GM23338 (cell line): ENCODE data around the gene GMEB2. TPM values are rescaled to one million over a fixed set of nuclear protein-coding genes. Genes with fewer than 3 reads are reported as not detected.

Experiments
- ATAC-seq: fragments of 200-7000 bp; cut with Tn5 transposase; 3 replicates; pipeline ENCODE4 v1.9.1; 2020
- DNase-seq: peaks from one replicate; pipeline ENCODE4 v3.0.0-alpha.2; 2015; ENCODE audit warnings: low spot score
- H2AFZ ChIP-seq: fragments of 200-600 bp; sonication (generic); 2 replicates; pipeline ENCODE4 v1.8.0; 2016; ENCODE audit warnings: antibody characterized with exemption, mild to moderate bottlenecking, moderate library complexity
- H3F3A ChIP-seq: fragments of 200-600 bp; sonication (generic); replicated peaks from 2 replicates; pipeline ENCODE4 v1.8.0; 2017; ENCODE audit warnings: antibody characterized with exemption, mixed run types, low read depth
- H3K27ac ChIP-seq: fragments of 200-600 bp; sonication (generic); 2 replicates; pipeline ENCODE4 v1.6.1; 2016; ENCODE audit warnings: low read depth
- H3K27me3 ChIP-seq: fragments of 200-600 bp; sonication (generic); 2 replicates; pipeline ENCODE4 v1.8.0; 2016; ENCODE audit warnings: mild to moderate bottlenecking, mixed run types, moderate library complexity; ENCODE audit not compliant: insufficient read depth
- H3K36me3 ChIP-seq: fragments of 200-600 bp; sonication (generic); 2 replicates; pipeline ENCODE4 v1.8.0; 2016; ENCODE audit warnings: mild to moderate bottlenecking; ENCODE audit not compliant: insufficient read depth
- H3K4me1 ChIP-seq: fragments of 200-600 bp; sonication (generic); 2 replicates; pipeline ENCODE4 v1.8.0; 2016; ENCODE audit warnings: mild to moderate bottlenecking, moderate library complexity; ENCODE audit not compliant: insufficient read depth
- H3K4me2 ChIP-seq: fragments of 200-600 bp; sonication (generic); 2 replicates; pipeline ENCODE4 v1.7.1; 2017; ENCODE audit warnings: mixed run types
- H3K4me3 ChIP-seq: fragments of 200-600 bp; sonication (generic); 2 replicates; pipeline ENCODE4 v1.6.1; 2016; ENCODE audit warnings: mixed run types
- H3K79me2 ChIP-seq: fragments of 200-600 bp; sonication (generic); replicated peaks from 2 replicates; pipeline ENCODE4 v1.8.0; 2017; ENCODE audit warnings: mild to moderate bottlenecking; ENCODE audit not compliant: insufficient read depth
- H3K9me2 ChIP-seq: fragments of 200-600 bp; sonication (generic); 2 replicates; pipeline ENCODE4 v1.8.0; 2017; ENCODE audit not compliant: insufficient read depth
- H4K20me1 ChIP-seq: fragments of 200-600 bp; sonication (generic); replicated peaks from 2 replicates; pipeline ENCODE4 v1.8.0; 2017; ENCODE audit warnings: mild to moderate bottlenecking; ENCODE audit not compliant: insufficient read depth
- H3K27ac Mint-ChIP-seq: 2 replicates; pipeline ENCODE4 v1.8.0; 2020; ENCODE audit warnings: inconsistent platforms, mild to moderate bottlenecking, moderate library complexity, mixed read lengths
- H3K27me3 Mint-ChIP-seq: 3 replicates; pipeline ENCODE4 v1.8.0; 2022; ENCODE audit warnings: low read depth, mild to moderate bottlenecking, moderate library complexity, mixed read lengths, inconsistent platforms; ENCODE audit not compliant: insufficient read depth, poor library complexity
- H3K36me3 Mint-ChIP-seq: 3 replicates; pipeline ENCODE4 v1.8.0; 2021; ENCODE audit warnings: low read depth, mild to moderate bottlenecking, inconsistent platforms, moderate library complexity, mixed read lengths
- H3K4me1 Mint-ChIP-seq: 3 replicates; pipeline ENCODE4 v1.8.0; 2020; ENCODE audit warnings: mild to moderate bottlenecking, inconsistent platforms, mixed read lengths
- H3K4me3 Mint-ChIP-seq: 3 replicates; pipeline ENCODE4 v1.8.0; 2021; ENCODE audit warnings: moderate library complexity, mild to moderate bottlenecking, inconsistent platforms, mixed read lengths
- H3K9me3 Mint-ChIP-seq: 3 replicates; pipeline ENCODE4 v1.8.0; 2020; ENCODE audit warnings: moderate library complexity, mild to moderate bottlenecking, inconsistent platforms, mixed read lengths
- CREB1 ChIP-seq: fragments of 250-450 bp; sonication (Bioruptor Pico); IDR thresholded peaks from 2 replicates; pipeline ENCODE4 v1.5.0; 2020; ENCODE audit warnings: low read depth, mild to moderate bottlenecking, moderate library complexity
- EZH2 ChIP-seq: fragments of 200-600 bp; sonication (generic); IDR thresholded peaks from one replicate; pipeline ENCODE4 v1.8.0; 2017; ENCODE audit warnings: antibody characterized with exemption, mild to moderate bottlenecking, low read depth; ENCODE audit not compliant: unreplicated experiment
- EZH2phosphoT487 ChIP-seq: fragments of 200-600 bp; sonication (generic); IDR thresholded peaks from one replicate; pipeline ENCODE4 v1.8.1; 2018; ENCODE audit warnings: antibody characterized with exemption; ENCODE audit not compliant: unreplicated experiment
- JUNB ChIP-seq: IDR thresholded peaks from one replicate; pipeline ENCODE4 v1.6.1; 2016; ENCODE audit warnings: antibody characterized with exemption; ENCODE audit not compliant: unreplicated experiment
- NANOG ChIP-seq: IDR thresholded peaks from 2 replicates; pipeline ENCODE4 v1.6.1; 2016; ENCODE audit warnings: antibody characterized with exemption, borderline replicate concordance
- POLR2AphosphoS5 ChIP-seq: IDR thresholded peaks from 2 replicates; pipeline ENCODE4 v1.6.1; 2016; ENCODE audit warnings: antibody characterized with exemption, low read depth
- STAT1 ChIP-seq: IDR thresholded peaks from one replicate; pipeline ENCODE4 v1.6.1; 2016; ENCODE audit warnings: antibody characterized with exemption; ENCODE audit not compliant: unreplicated experiment
- ZNF331 ChIP-seq: fragments of 250-450 bp; sonication (Bioruptor Pico); IDR thresholded peaks from 2 replicates; pipeline ENCODE4 v1.5.0; 2020; ENCODE audit warnings: low read depth, mild to moderate bottlenecking, moderate library complexity
- polyA plus RNA-seq: library from polyadenylated mRNA; unstranded; fragments of >200 nt; fragmentation: Nextera tagmentation; extraction: Ambion mirVana; gene quantifications from 2 replicates; pipeline ENCODE4 v1.2.1, GENCODE V29; 2016
- total RNA-seq: library from RNA; depleted of rRNA; stranded (reverse); fragments of >200 nt; shearing (Covaris generic); gene quantifications from 2 replicates; pipeline ENCODE4 v1.2.3, GENCODE V29; 2014
- TF ChIP-seq, protein P1 (sequence below): fragments of 250-450 bp; sonication (Bioruptor Pico); IDR thresholded peaks from 2 replicates; pipeline ENCODE4 v1.5.0; 2020; ENCODE audit warnings: mild to moderate bottlenecking, moderate library complexity
- TF ChIP-seq, protein P2 (sequence below), 2 experiments: fragments of 200-600 bp in 1 of 2; sonication (generic) in 1 of 2; conservative IDR thresholded peaks; 2 replicates each; pipeline versions ENCODE4 v1.5.1 to v1.6.1; 2016 to 2017; ENCODE audit warnings: antibody characterized with exemption in 2 of 2, low read depth in 2 of 2, mild to moderate bottlenecking in 2 of 2, moderate library complexity in 1 of 2

GMEB2 gene
- total and polyA plus RNA-seq, 2 experiments from 2014 or later: 4.4 to 20.6 TPM

DNA sequence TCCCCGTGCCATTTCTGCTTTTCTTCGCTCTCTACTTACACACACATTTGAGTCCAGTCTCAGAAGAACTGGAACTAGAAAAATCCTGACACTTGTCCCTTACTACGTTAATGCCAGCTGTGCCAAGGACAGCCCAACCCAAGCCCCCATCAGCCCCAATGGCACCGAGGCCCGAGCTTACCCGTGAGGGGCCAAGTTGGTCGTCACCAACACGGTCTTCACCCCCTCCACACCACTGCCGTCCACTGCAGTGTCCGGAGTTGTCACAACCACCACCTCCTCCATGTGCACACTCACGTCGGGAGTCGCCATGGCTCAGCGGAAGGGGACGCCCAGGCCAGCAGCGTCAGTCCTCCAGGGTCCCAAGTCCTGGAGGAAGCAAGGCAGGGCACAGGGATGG, 7.8 kb downstream of the GMEB2 start (continued):
- TF ChIP-seq, protein P1, sequence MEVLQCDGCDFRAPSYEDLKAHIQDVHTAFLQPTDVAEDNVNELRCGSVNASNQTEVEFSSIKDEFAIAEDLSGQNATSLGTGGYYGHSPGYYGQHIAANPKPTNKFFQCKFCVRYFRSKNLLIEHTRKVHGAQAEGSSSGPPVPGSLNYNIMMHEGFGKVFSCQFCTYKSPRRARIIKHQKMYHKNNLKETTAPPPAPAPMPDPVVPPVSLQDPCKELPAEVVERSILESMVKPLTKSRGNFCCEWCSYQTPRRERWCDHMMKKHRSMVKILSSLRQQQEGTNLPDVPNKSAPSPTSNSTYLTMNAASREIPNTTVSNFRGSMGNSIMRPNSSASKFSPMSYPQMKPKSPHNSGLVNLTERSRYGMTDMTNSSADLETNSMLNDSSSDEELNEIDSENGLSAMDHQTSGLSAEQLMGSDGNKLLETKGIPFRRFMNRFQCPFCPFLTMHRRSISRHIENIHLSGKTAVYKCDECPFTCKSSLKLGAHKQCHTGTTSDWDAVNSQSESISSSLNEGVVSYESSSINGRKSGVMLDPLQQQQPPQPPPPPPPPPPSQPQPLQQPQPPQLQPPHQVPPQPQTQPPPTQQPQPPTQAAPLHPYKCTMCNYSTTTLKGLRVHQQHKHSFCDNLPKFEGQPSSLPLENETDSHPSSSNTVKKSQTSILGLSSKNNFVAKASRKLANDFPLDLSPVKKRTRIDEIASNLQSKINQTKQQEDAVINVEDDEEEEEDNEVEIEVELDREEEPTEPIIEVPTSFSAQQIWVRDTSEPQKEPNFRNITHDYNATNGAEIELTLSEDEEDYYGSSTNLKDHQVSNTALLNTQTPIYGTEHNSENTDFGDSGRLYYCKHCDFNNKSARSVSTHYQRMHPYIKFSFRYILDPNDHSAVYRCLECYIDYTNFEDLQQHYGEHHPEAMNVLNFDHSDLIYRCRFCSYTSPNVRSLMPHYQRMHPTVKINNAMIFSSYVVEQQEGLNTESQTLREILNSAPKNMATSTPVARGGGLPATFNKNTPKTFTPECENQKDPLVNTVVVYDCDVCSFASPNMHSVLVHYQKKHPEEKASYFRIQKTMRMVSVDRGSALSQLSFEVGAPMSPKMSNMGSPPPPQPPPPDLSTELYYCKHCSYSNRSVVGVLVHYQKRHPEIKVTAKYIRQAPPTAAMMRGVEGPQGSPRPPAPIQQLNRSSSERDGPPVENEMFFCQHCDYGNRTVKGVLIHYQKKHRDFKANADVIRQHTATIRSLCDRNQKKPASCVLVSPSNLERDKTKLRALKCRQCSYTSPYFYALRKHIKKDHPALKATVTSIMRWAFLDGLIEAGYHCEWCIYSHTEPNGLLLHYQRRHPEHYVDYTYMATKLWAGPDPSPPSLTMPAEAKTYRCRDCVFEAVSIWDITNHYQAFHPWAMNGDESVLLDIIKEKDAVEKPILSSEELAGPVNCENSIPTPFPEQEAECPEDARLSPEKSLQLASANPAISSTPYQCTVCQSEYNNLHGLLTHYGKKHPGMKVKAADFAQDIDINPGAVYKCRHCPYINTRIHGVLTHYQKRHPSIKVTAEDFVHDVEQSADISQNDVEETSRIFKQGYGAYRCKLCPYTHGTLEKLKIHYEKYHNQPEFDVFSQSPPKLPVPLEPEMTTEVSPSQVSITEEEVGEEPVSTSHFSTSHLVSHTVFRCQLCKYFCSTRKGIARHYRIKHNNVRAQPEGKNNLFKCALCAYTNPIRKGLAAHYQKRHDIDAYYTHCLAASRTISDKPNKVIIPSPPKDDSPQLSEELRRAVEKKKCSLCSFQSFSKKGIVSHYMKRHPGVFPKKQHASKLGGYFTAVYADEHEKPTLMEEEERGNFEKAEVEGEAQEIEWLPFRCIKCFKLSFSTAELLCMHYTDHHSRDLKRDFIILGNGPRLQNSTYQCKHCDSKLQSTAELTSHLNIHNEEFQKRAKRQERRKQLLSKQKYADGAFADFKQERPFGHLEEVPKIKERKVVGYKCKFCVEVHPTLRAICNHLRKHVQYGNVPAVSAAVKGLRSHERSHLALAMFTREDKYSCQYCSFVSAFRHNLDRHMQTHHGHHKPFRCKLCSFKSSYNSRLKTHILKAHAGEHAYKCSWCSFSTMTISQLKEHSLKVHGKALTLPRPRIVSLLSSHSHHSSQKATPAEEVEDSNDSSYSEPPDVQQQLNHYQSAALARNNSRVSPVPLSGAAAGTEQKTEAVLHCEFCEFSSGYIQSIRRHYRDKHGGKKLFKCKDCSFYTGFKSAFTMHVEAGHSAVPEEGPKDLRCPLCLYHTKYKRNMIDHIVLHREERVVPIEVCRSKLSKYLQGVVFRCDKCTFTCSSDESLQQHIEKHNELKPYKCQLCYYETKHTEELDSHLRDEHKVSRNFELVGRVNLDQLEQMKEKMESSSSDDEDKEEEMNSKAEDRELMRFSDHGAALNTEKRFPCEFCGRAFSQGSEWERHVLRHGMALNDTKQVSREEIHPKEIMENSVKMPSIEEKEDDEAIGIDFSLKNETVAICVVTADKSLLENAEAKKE: no peak
- no peak for TF ChIP-seq POLR2AphosphoS5
- TF ChIP-seq CREB1 (CRISPR knock-in tag): no peak
- TF ChIP-seq NANOG: no peak
- TF ChIP-seq, protein P2, sequence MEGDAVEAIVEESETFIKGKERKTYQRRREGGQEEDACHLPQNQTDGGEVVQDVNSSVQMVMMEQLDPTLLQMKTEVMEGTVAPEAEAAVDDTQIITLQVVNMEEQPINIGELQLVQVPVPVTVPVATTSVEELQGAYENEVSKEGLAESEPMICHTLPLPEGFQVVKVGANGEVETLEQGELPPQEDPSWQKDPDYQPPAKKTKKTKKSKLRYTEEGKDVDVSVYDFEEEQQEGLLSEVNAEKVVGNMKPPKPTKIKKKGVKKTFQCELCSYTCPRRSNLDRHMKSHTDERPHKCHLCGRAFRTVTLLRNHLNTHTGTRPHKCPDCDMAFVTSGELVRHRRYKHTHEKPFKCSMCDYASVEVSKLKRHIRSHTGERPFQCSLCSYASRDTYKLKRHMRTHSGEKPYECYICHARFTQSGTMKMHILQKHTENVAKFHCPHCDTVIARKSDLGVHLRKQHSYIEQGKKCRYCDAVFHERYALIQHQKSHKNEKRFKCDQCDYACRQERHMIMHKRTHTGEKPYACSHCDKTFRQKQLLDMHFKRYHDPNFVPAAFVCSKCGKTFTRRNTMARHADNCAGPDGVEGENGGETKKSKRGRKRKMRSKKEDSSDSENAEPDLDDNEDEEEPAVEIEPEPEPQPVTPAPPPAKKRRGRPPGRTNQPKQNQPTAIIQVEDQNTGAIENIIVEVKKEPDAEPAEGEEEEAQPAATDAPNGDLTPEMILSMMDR (conservative IDR thresholded peaks at IDR 0.05; ENCODE audit: low read depth in 2 of 2): no peak

DNA sequence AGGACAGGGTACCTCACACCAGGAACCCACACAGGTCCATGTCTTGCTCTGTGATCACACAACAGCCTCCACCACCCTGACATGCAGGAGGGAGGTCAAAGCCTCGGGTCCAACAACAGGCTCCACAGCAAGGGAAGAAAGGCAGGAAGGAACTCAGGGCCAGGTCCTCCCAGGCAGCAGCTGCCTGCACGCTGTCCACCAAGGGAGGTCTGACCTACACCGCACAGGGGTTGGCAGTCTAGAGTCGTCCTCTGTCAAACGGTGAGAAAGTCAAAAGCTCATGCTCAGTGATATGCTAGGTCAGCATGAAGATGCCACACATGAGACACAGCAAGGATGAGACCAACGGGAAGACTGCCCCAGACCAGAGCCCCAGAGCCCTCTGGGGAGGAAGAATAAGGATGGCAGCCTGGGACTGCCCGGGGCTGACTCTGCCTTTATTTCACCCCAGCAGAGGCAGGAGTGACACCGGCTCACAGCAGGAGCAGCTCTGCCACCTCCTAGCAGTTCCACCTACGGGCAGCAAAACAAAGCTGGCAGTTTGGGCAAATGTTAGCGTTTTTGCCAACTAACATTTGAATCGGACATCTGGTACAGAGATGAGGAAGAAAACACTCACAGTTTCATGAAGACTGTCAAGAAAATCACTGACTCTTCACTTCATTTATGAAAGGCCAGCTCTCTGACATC, 8.5 kb downstream of the GMEB2 start:
- H3K4me1 ChIP-seq: no peaks in the 10 kb centered on the region; the same call in 1 of the 2 replicates
- peaks cover 55% of the 10 kb centered on the region for H3K36me3 Mint-ChIP-seq
- no peak overlapping the region for H3K27ac Mint-ChIP-seq
- H3K4me2 ChIP-seq: no peak overlapping the region
- H3K4me1 Mint-ChIP-seq: peaks cover 9% of the 10 kb centered on the region
- peaks cover 49% of the 10 kb centered on the region for H3K79me2 ChIP-seq
- H3F3A ChIP-seq: no peaks in the 10 kb centered on the region
- H3K27ac ChIP-seq: no peak overlapping the region
- no peaks in the 10 kb centered on the region; the same call in 1 of the 2 replicates for H4K20me1 ChIP-seq
- H3K4me3 ChIP-seq: no peak overlapping the region
- H3K9me2 ChIP-seq: no peaks in the 10 kb centered on the region
- no peak for ATAC-seq
- peaks cover 8% of the 10 kb centered on the region for H3K27me3 Mint-ChIP-seq
- H2AFZ ChIP-seq: no peak overlapping the region
- no peak for DNase-seq
- H3K36me3 ChIP-seq: no peaks in the 10 kb centered on the region; the same call in 1 of the 2 replicates
- H3K27me3 ChIP-seq: no peaks in the 10 kb centered on the region
- H3K9me3 Mint-ChIP-seq: peaks cover 16% of the 10 kb centered on the region
- H3K4me3 Mint-ChIP-seq: no peak overlapping the region
- TF ChIP-seq EZH2phosphoT487 (no peak), NANOG (no peak), STAT1 (no peak), ZNF331 (no peak), JUNB (no peak), CREB1 (CRISPR knock-in tag) (no peak), EZH2 (no peak)
- TF ChIP-seq, protein P2 (conservative IDR thresholded peaks at IDR 0.05; ENCODE audit: low read depth in 2 of 2): no peak
